CD4-positive, alpha-beta T cell (primary cell): ENCODE data around the gene KLHL28. TPM values are rescaled to one million over a fixed set of nuclear protein-coding genes. Genes with fewer than 3 reads are reported as not detected.

Experiments used
- ATAC-seq: fragments of 200-7000 bp; cut with Tn5 transposase; one replicate; pipeline ENCODE4 v1.10.0; 2022; ENCODE audit warnings: mild to moderate bottlenecking; ENCODE audit not compliant: poor library complexity
- CTCF ChIA-PET: fragments of 350-600 bp; sonication (Branson Sonifier 250); formaldehyde crosslinking; loops from one replicate; lab custom pipeline; 2021; ENCODE audit warnings: antibody characterized with exemption, inconsistent platforms; lab: Charles Lee
- POLR2A ChIA-PET: fragments of 350-600 bp; sonication (Branson Sonifier 250); formaldehyde crosslinking; loops from one replicate; lab custom pipeline; 2021; ENCODE audit warnings: antibody characterized with exemption, inconsistent platforms; lab: Charles Lee
- DNase-seq, 14 experiments: peaks; one replicate each; pipeline ENCODE4 v3.0.0-alpha.2; 2013 to 2020; ENCODE audit warnings: mixed read lengths in 2 of 14
- H3K27ac ChIP-seq, 2 donors: one replicate each; pipeline versions ENCODE4 v1.5.1 to v1.7.0; 2013; ENCODE audit warnings: low read length in 2 of 2, low read depth in 1 of 2, mild to moderate bottlenecking in 1 of 2
- H3K27me3 ChIP-seq, 2 experiments: 1 replicate in 1 of 2; 2 replicates in 1 of 2; pipeline versions ENCODE4 v1.6.1 to v1.7.0; 2013; ENCODE audit warnings: low read length in 2 of 2, control low read depth in 1 of 2, mild to moderate bottlenecking in 1 of 2, moderate library complexity in 1 of 2; ENCODE audit not compliant: insufficient read depth in 2 of 2, control insufficient read depth in 1 of 2
- H3K36me3 ChIP-seq: one replicate; pipeline ENCODE4 v1.6.1; 2013; ENCODE audit warnings: low read length, control low read depth; ENCODE audit not compliant: insufficient read depth
- H3K4me1 ChIP-seq: one replicate; pipeline ENCODE4 v1.6.1; 2013; ENCODE audit warnings: low read length, control low read depth; ENCODE audit not compliant: insufficient read depth
- H3K4me3 ChIP-seq: one replicate; pipeline ENCODE4 v1.5.1; 2013; ENCODE audit warnings: mild to moderate bottlenecking, low read length, moderate library complexity
- H3K9me3 ChIP-seq, 2 experiments: 1 replicate in 1 of 2; 2 replicates in 1 of 2; pipeline versions ENCODE4 v1.6.1 to v1.7.0; 2013; ENCODE audit warnings: low read length in 2 of 2, mild to moderate bottlenecking in 2 of 2, control low read depth in 1 of 2, moderate library complexity in 1 of 2; ENCODE audit not compliant: control insufficient read depth in 1 of 2, insufficient read depth in 1 of 2
- H3K27ac Mint-ChIP-seq: one replicate; pipeline ENCODE4 v1.8.0; 2020; ENCODE audit warnings: mixed read lengths
- H3K27me3 Mint-ChIP-seq: one replicate; pipeline ENCODE4 v1.8.0; 2021; ENCODE audit warnings: mixed read lengths
- H3K36me3 Mint-ChIP-seq: one replicate; pipeline ENCODE4 v1.8.0; 2021; ENCODE audit warnings: low read depth, mixed read lengths
- H3K4me1 Mint-ChIP-seq: one replicate; pipeline ENCODE4 v1.8.0; 2021; ENCODE audit warnings: low read depth, mixed read lengths
- H3K4me3 Mint-ChIP-seq: one replicate; pipeline ENCODE4 v1.8.0; 2020; ENCODE audit warnings: mild to moderate bottlenecking, mixed read lengths
- H3K9me3 Mint-ChIP-seq: one replicate; pipeline ENCODE4 v1.8.0; 2020; ENCODE audit warnings: mixed read lengths
- CTCF ChIP-seq: fragments of 200-600 bp; IDR thresholded peaks from one replicate; pipeline ENCODE4 v1.8.0; 2022; ENCODE audit warnings: antibody characterized with exemption, mild to moderate bottlenecking
- intact Hi-C, 2 experiments: fragments of 100-400 bp; cut with DNase I in 1 of 2; cut with micrococcal nuclease in 1 of 2; formaldehyde crosslinking; loops; one replicate each; pipeline versions ENCODE4 v1.15.1 to v1.9.0; 2023 to 2025; cut with DNase I, micrococcal nuclease
- total RNA-seq, 174 experiments: library from RNA in 2 of 174; stranded (reverse) in 2 of 174; gene quantifications; one replicate each; pipeline ENCODE4 v1.2.3 and lab custom pipeline; 2021 to 2026

KLHL28 gene
- total RNA-seq, 2 experiments from 2014 or later = 49.3 to 49.7 TPM

- Histone ChIP-seq H3K27me3 (no peaks in the 10 kb centered on the region), H3K36me3 (no peaks in the 10 kb centered on the region), H3K4me3 (no peak overlapping the region), H3K9me3 (no peaks in the 10 kb centered on the region), H3K4me1 (no peaks in the 10 kb centered on the region), H3K27ac (no peak overlapping the region)
- ATAC-seq (no peak), DNase-seq (no peak)
- POLR2A ChIA-PET = interaction anchor here (1.4 kb wide), 1 partner anchor 18 kb away, joined by 6 read pairs; the partner anchor contains the start of genes KLHL28 and TOGARAM1
- Mint-ChIP-seq H3K4me1 (peaks cover 36% of the 10 kb centered on the region), H3K4me3 (no peak overlapping the region), H3K9me3 (no peaks in the 10 kb centered on the region), H3K36me3 (no peaks in the 10 kb centered on the region), H3K27ac (no peak overlapping the region), H3K27me3 (no peaks in the 10 kb centered on the region)
- intact Hi-C loops = no loop called here
- no peak for TF ChIP-seq CTCF
- CTCF ChIA-PET = no interaction called here
Observed at GRCh38 chr14:44979740-44980356, 18.1 kb upstream of the KLHL28 start.

GRCh38 chr14:44979273-44979672 lies 17.5 kb upstream of the KLHL28 start:
- Mint-ChIP-seq H3K9me3 (no peaks in the 10 kb centered on the region), H3K4me1 (peaks cover 40% of the 10 kb centered on the region), H3K27ac (no peak overlapping the region), H3K36me3 (no peaks in the 10 kb centered on the region), H3K4me3 (no peak overlapping the region), H3K27me3 (no peaks in the 10 kb centered on the region)
- no peak overlapping the region for H3K4me3 ChIP-seq
- H3K27ac ChIP-seq = no peak overlapping the region
- DNase-seq (no peak), ATAC-seq (no peak)
- ChIA-PET POLR2A (interaction anchor here (1.4 kb wide), 1 partner anchor 17 kb away, joined by 6 read pairs; the partner anchor contains the start of genes KLHL28 and TOGARAM1), CTCF (interaction anchor here (1.5 kb wide), 1 partner anchor 53 kb away, joined by 3 read pairs; no protein-coding TSS in a partner anchor)
- no peaks in the 10 kb centered on the region for H3K27me3 ChIP-seq
- intact Hi-C loops = no loop called here
- no peaks in the 10 kb centered on the region for H3K9me3 ChIP-seq
- H3K4me1 ChIP-seq = no peaks in the 10 kb centered on the region
- no peaks in the 10 kb centered on the region for H3K36me3 ChIP-seq
- TF ChIP-seq CTCF = no peak

DNA sequence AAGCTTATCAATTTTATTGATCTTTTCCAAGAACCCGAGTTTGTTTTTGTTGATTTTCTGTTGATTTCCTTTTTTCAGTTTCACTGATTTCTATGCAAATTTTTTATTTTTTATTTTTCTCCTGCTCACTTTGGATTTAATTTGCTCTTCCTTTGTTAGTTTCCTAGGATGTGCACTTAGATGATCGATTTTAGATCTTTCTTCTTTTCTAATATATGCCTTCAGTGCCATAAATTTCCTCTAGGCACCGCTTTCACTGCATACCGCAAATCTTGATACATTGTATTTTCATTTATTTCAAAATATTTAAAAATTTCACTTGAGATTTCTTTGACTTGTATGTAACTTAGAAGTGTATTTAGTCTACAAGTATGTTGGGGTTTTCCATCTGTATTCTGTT lies 9.7 kb upstream of the KLHL28 start:
- no peak overlapping the region for H3K4me3 Mint-ChIP-seq
- peaks cover 11 to 26% of the 10 kb centered on the region in 2 experiments for H3K9me3 ChIP-seq

More for the DNA sequence above, 9.7 kb upstream of the KLHL28 start:
- Mint-ChIP-seq H3K36me3 (peaks cover 70% of the 10 kb centered on the region), H3K4me1 (peaks cover 83% of the 10 kb centered on the region), H3K27ac (no peak overlapping the region), H3K27me3 (no peaks in the 10 kb centered on the region), H3K9me3 (peaks cover 9% of the 10 kb centered on the region)
- H3K27me3 ChIP-seq = no peaks in the 10 kb centered on the region
- no peak for ATAC-seq
- DNase-seq = no peak
- H3K36me3 ChIP-seq = no peaks in the 10 kb centered on the region
- no peak for TF ChIP-seq CTCF
- peaks cover 7% of the 10 kb centered on the region for H3K4me1 ChIP-seq
- H3K4me3 ChIP-seq = no peak overlapping the region
- H3K27ac ChIP-seq = no peak overlapping the region
- ChIA-PET POLR2A (no interaction called here), CTCF (no interaction called here)
- intact Hi-C loops = no loop called here
